Hepatocyte (in vitro differentiated cells): ENCODE data around the gene KRT31.

Source experiments
- EZH2 ChIP-seq: fragments of 200-600 bp; sonication (generic); IDR thresholded peaks from 2 replicates; pipeline ENCODE4 v1.6.1; 2016; ENCODE audit warnings: antibody characterized with exemption, mild to moderate bottlenecking, borderline replicate concordance
- TF ChIP-seq, protein P1 (sequence below): fragments of 200-600 bp; sonication (generic); IDR thresholded peaks from 2 replicates; pipeline ENCODE4 v1.5.1; 2016; ENCODE audit warnings: antibody characterized with exemption, mild to moderate bottlenecking; ENCODE audit not compliant: poor library complexity

DNA sequence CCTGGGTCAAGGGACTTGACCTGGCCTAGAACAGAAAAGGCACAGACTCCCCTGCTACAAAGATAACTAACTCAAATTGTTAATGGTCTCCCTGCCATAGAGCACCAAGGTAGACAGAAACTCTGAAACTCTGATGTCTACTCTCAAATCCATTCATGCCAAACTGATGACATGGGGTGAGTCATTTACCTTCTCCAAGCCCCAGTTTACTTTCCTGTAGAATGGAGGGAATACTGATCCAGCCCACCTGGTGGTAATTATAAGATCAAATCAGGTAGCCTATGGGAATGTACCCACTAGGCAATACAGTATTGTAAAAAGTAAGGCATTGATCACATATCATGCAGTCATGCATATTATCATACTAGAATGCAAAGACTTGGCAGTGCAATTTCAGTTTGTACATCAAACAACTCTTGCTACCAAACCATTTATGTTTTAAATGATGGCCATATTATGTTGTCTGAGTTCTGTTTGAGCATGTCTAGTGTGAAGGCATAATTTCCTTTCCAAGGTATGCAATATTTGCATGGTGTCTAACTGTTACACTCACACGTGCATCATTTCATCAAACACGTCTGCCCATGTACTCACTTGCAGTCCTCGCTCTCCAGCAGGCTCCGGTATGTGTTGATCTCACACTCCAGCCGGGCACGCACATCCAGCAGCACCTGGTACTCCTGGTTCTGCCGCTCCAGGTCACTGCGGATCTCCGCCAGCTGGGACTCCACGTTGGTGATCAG, 3.0 kb downstream of the KRT31 start:
- TF ChIP-seq, protein P1, sequence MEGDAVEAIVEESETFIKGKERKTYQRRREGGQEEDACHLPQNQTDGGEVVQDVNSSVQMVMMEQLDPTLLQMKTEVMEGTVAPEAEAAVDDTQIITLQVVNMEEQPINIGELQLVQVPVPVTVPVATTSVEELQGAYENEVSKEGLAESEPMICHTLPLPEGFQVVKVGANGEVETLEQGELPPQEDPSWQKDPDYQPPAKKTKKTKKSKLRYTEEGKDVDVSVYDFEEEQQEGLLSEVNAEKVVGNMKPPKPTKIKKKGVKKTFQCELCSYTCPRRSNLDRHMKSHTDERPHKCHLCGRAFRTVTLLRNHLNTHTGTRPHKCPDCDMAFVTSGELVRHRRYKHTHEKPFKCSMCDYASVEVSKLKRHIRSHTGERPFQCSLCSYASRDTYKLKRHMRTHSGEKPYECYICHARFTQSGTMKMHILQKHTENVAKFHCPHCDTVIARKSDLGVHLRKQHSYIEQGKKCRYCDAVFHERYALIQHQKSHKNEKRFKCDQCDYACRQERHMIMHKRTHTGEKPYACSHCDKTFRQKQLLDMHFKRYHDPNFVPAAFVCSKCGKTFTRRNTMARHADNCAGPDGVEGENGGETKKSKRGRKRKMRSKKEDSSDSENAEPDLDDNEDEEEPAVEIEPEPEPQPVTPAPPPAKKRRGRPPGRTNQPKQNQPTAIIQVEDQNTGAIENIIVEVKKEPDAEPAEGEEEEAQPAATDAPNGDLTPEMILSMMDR = no peak
- no peak for TF ChIP-seq EZH2
